HEK293 (cell line): ENCODE measurements around the gene FAM107A.

Source experiments
- BCL11A ChIP-seq: fragments of 450-650 bp; formaldehyde crosslinking; IDR thresholded peaks from 2 replicates; pipeline ENCODE4 v1.5.1; 2016; ENCODE audit warnings: low read depth, missing biosample characterization, missing genetic modification characterization
- CTCF ChIP-seq: fragments of 450-650 bp; formaldehyde crosslinking; IDR thresholded peaks from 2 replicates; pipeline ENCODE4 v1.5.1; 2016; ENCODE audit warnings: missing biosample characterization, missing genetic modification characterization
- ZNF433 ChIP-seq: fragments of 450-650 bp; formaldehyde crosslinking; IDR thresholded peaks from 2 replicates; pipeline ENCODE4 v1.5.1; 2016; ENCODE audit warnings: missing biosample characterization, missing genetic modification characterization, low read depth
- ZNF660 ChIP-seq: fragments of 450-650 bp; IDR thresholded peaks from 2 replicates; pipeline ENCODE4 v1.5.1; 2018; ENCODE audit warnings: missing biosample characterization, mild to moderate bottlenecking, missing genetic modification characterization

DNA sequence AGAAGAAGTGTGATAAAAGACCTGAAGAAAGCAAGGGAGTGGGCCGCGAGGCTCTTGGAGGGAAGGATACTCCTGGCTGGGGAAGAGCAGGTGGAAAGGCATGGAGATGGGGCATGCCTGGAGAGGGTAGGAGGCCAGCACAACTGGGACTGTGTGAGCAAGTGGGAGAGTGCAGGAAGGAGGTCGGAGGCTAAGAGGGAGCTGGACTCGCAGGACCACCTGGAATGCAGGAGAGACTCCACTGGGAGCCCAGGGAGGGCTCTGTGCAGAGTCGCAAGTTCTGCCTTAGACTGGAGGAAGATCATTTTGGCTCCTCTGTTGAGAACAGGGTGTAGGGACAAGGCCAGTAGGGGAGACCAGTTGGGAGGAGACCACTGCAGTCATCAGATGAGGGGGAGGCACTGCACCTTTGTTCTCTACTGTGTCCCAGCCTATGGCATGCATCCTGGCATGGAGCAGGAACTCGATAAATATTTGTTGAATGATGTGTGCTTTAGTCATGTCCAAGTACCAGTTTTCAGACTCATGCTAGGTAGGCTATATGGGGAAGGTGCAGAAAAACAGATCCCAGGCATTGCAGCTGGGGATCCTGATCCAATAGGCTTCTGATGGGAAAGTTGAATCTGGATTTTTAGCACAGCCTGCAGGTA lies 13.7 kb downstream of the FAM107A start:
- TF ChIP-seq ZNF660 (tag by site-specific recombination): no peak
- TF ChIP-seq BCL11A: no peak
- TF ChIP-seq CTCF (tag by site-specific recombination): no peak
- no peak for TF ChIP-seq ZNF433 (tag by site-specific recombination)
